ENCODE measurements around the gene TAPBPL.

Gene TAPBPL

DNA sequence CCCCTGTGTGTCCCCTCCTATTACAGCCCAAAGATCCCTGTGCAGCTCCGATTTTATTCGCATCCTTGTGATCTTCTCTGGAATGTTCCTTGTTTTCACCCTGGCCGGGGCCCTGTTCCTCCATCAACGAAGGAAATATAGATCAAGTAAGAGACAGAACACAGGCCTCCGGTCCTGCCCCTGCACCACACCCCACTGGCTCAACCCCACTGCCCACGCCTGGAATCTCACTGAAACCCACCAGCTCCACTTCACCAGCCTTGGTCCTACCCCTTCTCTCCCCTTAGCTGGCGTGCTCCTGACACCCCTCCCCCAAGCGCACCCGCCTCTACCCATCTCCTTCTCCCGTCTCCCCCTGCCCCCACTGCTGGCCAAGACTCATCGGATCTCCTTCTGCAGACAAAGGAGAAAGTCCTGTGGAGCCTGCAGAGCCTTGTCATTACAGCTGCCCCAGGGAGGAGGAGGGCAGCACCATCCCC, 934 bp upstream of the TAPBPL start:
- Mint-ChIP-seq H3K4me1 (peaks cover 80% of the 10 kb centered on the region), H3K9me3 (no peaks in the 10 kb centered on the region), H3K4me3 (peak overlapping the region; percentile 99 to 100), H3K27ac (peak overlapping the region; percentile 98 to 100), H3K27me3 (no peaks in the 10 kb centered on the region)
- ATAC-seq (peak; percentile 22), DNase-seq (no peak)

DNA sequence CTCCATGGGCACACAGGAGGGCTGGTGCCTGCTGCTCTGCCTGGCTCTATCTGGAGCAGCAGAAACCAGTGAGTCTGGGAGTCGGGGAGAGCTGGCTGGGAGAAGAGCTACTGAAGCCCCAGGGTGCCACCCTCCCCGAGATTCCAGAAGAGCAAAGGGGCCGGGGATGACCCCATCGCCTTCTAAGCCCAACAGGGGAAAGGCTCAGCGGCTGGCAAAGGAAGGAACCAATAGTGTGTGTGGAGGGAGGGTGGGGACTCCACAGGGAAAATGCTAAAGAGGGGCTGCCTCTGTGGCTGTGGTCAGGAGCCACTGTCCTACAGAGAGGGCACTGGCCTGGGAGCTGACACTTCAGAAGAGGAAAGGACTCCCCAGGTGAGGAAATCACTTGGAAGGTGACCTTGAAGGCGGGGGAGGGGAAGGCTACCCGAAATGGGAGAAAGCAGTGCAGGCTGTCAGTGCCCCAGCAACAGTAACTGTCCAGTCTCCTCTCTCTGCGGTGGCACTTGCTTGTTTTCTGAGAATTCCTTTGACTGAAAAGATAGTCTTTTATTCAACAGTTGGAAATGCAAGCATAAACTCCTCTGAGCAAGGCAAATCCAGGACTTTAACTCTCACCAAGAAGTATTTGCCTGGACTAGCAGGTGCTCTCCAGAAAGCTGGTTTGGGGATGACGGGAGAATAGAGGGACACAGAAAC, 552 bp downstream of the TAPBPL start:
- Mint-ChIP-seq H3K4me1 (peaks cover 87% of the 10 kb centered on the region), H3K27ac (peak overlapping the region; percentile 98 to 100), H3K27me3 (no peaks in the 10 kb centered on the region), H3K4me3 (peak overlapping the region; percentile 99 to 100), H3K9me3 (no peaks in the 10 kb centered on the region)
- no peak for ATAC-seq
- DNase-seq: no peak

DNA sequence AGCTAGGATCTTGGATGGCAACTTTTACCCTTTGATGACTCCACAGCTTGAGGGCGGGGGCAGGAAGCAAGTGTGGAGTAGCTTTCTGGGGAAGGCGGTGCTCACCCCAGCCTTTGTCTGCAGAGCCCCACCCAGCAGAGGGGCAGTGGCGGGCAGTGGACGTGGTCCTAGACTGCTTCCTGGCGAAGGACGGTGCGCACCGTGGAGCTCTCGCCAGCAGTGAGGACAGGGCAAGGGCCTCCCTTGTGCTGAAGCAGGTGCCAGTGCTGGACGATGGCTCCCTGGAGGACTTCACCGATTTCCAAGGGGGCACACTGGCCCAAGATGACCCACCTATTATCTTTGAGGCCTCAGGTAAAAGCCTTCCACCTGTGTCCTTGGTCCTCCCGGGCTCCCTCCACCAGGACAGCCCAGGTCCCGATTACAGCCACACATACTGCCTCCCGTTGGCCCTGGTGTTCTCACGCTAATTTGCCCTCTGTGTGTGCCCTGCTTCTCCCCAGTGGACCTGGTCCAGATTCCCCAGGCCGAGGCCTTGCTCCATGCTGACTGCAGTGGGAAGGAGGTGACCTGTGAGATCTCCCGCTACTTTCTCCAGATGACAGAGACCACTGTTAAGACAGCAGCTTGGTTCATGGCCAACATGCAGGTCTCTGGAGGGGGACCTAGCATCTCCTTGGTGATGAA, 1.2 kb downstream of the TAPBPL start:
- Mint-ChIP-seq H3K27ac (peak overlapping the region; percentile 98 to 100), H3K27me3 (no peaks in the 10 kb centered on the region), H3K9me3 (no peaks in the 10 kb centered on the region), H3K4me1 (peaks cover 87% of the 10 kb centered on the region), H3K4me3 (peak overlapping the region; percentile 99 to 100)
- no peak for DNase-seq
- ATAC-seq: no peak

DNA sequence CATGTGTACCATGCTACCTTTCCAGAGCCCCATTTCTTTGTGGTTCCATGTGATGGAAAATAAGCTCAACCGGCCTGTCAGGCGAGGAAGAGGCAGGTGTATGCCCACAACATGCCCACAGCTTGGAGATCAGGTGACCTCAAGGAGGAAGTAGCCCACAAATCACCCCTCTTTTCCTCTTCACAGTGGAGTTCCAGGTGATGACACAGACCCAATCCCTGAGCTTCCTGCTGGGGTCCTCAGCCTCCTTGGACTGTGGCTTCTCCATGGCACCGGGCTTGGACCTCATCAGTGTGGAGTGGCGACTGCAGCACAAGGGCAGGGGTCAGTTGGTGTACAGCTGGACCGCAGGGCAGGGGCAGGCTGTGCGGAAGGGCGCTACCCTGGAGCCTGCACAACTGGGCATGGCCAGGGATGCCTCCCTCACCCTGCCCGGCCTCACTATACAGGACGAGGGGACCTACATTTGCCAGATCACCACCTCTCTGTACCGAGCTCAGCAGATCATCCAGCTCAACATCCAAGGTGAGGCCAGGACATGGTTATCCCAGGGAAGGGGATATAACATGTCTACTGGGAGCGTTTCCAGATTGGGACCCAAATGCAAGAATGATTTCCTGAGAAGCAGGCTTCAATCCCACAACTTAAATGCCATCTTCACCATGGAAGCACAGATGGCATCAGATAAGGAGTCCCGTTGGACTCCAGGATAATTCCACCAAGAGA, 5.5 kb downstream of the TAPBPL start:
- Mint-ChIP-seq H3K4me1 (peaks cover 94% of the 10 kb centered on the region), H3K27me3 (no peaks in the 10 kb centered on the region)
- ATAC-seq: no peak

DNA sequence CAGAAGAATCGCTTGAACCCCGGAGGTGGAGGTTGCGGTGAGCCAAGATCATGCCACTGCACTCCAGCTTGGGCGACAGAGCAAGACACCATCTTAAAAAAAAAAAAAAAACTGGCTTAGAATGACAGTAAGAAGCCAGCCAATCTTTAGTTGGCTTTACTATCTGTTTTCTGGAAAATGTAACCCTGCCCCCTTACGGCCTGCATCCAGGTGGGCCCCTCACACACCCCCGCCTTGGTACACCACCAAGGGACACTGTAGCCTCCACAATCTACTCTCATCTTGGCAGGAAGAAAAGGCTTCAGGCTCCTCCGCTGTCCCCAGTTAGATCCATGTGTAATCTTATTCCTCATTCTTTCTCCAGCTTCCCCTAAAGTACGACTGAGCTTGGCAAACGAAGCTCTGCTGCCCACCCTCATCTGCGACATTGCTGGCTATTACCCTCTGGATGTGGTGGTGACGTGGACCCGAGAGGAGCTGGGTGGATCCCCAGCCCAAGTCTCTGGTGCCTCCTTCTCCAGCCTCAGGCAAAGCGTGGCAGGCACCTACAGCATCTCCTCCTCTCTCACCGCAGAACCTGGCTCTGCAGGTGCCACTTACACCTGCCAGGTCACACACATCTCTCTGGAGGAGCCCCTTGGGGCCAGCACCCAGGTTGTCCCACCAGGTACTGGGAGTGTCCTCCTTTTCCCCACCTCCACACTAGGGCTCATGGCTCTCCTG, 6.6 kb downstream of the TAPBPL start:
- no peaks in the 10 kb centered on the region for H3K9me3 Mint-ChIP-seq
- no peaks in the 10 kb centered on the region for H3K27me3 Mint-ChIP-seq
- peaks cover 96% of the 10 kb centered on the region for H3K4me1 Mint-ChIP-seq
- peak overlapping the region; percentile 75 to 86 for H3K27ac Mint-ChIP-seq
- ATAC-seq (no peak), DNase-seq (no peak)
- peak overlapping the region; percentile 1 to 56 for H3K4me3 Mint-ChIP-seq

More for the DNA sequence above, 5.5 kb downstream of the TAPBPL start:
- no peak for DNase-seq
- Mint-ChIP-seq H3K9me3 (no peaks in the 10 kb centered on the region), H3K4me3 (peak overlapping the region in 1 of 2 donors; percentile 63), H3K27ac (peak overlapping the region; percentile 27 to 86)

DNA sequence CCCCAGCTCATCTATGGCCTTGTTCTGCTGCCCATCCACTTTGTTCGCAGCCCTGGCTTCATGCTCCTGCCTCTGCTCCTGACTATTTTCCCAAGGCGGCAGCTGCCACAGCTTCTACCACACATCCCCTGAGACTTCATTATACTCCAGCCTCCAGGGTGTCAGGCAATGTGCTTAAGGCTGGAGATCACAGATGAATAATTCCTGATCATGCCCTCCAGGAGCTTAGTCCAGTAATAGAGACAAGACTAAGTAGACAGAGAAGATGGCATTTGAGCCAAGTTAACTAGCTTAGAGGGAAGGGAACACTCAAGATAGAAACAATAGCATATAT, 7.1 kb downstream of the TAPBPL start:
- ATAC-seq (no peak), DNase-seq (no peak)
- Mint-ChIP-seq H3K4me3 (peak overlapping the region; percentile 1 to 56), H3K27ac (peak overlapping the region; percentile 3 to 86), H3K27me3 (no peaks in the 10 kb centered on the region), H3K4me1 (peaks cover 96% of the 10 kb centered on the region), H3K9me3 (no peaks in the 10 kb centered on the region)

DNA sequence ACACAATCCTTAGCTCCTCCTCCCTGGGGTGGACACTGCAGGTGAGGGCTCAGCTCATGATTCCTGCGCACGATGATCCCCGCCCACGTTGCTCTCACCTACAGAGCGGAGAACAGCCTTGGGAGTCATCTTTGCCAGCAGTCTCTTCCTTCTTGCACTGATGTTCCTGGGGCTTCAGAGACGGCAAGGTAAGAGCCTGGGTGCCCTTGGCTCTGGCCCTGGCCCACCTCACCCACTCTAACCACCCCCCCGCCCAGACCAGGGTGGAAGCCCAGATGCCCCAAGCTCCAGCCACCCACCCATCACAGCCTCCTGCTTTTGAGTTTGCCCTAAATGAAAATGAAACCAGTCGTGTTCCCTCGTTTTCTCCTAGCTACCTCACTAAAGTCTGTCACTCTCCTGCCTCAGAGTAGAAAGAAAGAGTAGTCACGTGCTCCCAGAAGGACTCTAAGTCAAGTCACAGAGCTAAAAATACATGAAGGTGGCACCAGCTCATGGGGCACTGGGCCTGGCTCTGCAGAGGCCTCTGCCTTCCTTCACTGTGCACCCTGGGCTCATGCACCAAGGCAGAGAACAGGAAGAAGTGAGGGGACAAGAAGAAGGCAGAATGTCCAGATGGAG, 9.0 kb downstream of the TAPBPL start:
- Mint-ChIP-seq H3K27me3 (no peaks in the 10 kb centered on the region), H3K27ac (peak overlapping the region; percentile 90 to 97), H3K9me3 (no peaks in the 10 kb centered on the region), H3K4me3 (peak overlapping the region; percentile 83 to 85), H3K4me1 (peaks cover 94% of the 10 kb centered on the region)
- DNase-seq (peak in 1 of 2 donors; percentile 38), ATAC-seq (peak; percentile 15)

DNA sequence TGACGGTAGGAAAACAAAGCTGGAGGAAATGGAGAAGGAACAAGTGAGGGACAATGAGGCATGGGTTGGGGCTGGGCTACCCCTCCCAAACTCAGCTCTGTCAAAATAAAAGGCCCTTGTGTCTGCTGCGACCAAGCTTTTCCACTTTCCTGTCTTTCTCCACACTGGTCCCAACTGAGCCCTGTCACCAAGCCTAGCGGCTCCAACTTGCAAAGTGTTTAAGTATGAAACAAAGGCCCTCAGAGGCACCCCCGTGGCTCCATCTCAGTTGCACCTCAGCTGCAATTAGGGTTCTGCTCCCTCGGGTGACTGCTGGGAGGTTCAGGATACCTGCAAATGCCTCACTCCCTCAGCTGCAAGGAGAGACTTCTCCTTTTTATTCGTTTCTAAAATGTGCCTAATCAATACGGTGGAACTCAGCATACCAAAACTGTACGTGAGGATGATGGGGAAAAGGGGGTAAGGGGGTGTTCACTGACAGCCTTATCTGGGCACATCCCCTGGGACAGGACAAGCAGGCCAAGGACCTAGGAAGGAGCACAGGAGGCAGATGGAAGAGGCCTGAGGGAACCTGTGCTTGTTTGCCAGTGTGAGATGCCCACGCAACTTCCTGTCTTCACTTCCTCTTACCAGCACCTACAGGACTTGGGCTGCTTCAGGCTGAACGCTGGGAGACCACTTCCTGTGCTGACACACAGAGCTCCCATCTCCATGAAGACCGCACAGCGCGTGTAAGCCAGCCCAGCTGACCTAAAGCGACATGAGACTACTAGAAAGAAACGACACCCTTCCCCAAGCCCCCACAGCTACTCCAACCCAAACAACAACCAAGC, 9.8 kb downstream of the TAPBPL start:
- ATAC-seq (peak; percentile 95), DNase-seq (peak; percentile 81 to 91)
- Mint-ChIP-seq H3K27ac (peak overlapping the region; percentile 90 to 97), H3K9me3 (no peaks in the 10 kb centered on the region), H3K27me3 (no peaks in the 10 kb centered on the region), H3K4me1 (peaks cover 94% of the 10 kb centered on the region), H3K4me3 (peak overlapping the region; percentile 83 to 85)

DNA sequence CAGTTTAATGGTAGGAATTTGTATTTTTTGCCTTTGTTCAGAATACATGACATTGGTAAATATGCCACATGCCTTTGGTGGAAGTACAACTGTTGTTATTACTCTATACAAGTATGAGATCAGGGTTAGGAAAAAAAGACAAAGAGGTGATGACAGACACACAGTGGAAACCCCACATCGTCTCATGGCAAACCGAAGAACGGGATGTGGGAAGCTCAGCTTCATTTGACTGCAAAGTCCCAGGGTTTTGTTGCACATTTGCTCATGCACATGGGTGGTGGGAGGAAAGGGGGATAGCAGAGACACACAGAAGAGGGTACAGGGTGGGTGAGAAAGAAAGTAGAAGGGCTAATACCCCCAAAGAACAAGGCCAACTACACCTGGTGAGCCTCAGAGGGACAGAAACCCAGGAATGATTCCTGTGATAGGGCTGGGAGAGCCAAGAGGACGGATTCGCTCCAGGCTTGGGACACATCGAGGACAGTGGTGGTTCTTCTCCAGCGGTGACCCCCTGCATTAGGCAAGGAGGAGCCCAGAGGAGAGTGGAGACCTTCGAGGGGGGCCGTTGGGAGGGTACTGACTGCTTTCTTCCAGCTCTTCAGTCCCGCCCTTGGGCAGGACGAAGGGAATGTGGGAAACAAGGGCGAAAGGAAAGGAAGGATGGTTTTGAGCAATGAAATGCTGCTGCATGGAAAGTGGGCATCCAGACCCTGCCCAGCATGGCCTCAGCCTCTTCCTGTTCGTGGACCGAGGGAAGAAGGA, 10.6 kb downstream of the TAPBPL start:
- H3K27ac Mint-ChIP-seq: peak overlapping the region; percentile 90 to 97
- peaks cover 94% of the 10 kb centered on the region for H3K4me1 Mint-ChIP-seq
- DNase-seq (no peak), ATAC-seq (peak; percentile 67)
- H3K4me3 Mint-ChIP-seq: peak overlapping the region; percentile 83 to 85
- peaks cover 0 to 4% of the 10 kb centered on the region in 2 donors for H3K9me3 Mint-ChIP-seq
- H3K27me3 Mint-ChIP-seq: no peaks in the 10 kb centered on the region

DNA sequence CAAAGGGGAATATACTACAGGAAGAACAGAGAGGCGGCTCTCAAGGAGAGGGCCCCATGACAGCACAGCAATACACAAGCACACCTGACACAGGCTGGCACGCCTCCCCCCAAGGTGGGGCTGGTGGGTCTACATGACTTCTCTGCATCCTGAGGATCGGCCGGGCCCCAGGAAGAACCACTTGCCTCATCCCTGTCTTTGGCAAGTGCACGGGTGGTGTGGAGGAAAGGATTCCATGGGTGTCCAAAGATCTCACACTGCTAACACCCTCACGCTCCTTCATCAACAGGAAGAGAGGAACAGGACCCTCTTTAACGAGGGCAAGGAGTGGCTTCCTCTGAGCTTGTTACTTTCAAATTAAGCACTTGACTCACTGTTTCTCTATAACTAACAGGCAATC, 11.4 kb downstream of the TAPBPL start:
- H3K4me1 Mint-ChIP-seq: peaks cover 94% of the 10 kb centered on the region
- peak overlapping the region; percentile 60 to 97 for H3K27ac Mint-ChIP-seq
- H3K9me3 Mint-ChIP-seq: peaks cover 0 to 4% of the 10 kb centered on the region in 2 donors
- DNase-seq (no peak), ATAC-seq (no peak)
- no peaks in the 10 kb centered on the region for H3K27me3 Mint-ChIP-seq
- H3K4me3 Mint-ChIP-seq: peak overlapping the region; percentile 83 to 85

DNA sequence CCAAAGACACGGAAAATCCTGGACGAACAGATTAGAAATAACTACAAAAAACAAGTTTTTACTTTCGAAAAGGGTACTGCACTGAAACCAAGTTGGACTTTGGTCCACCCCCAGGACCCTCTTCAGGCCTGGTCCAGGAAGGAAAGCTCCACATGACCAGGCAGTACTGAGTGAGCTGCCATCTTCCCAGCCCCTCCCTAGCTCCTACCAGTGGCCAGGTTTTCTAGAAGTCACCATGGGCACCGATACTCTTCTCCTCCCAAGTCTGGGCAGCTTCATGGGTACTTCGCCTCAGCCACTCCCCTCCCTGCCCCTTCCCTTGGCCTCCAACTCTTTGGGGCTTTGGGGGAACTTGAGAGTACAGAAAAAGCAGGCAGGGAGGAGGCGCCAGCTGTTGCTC, 12.0 kb downstream of the TAPBPL start:
- peak overlapping the region; percentile 83 to 85 for H3K4me3 Mint-ChIP-seq
- peaks cover 94% of the 10 kb centered on the region for H3K4me1 Mint-ChIP-seq
- DNase-seq (no peak), ATAC-seq (no peak)
- H3K27me3 Mint-ChIP-seq: no peaks in the 10 kb centered on the region
- peaks cover 0 to 4% of the 10 kb centered on the region in 2 donors for H3K9me3 Mint-ChIP-seq
- peak overlapping the region; percentile 83 to 97 for H3K27ac Mint-ChIP-seq

DNA sequence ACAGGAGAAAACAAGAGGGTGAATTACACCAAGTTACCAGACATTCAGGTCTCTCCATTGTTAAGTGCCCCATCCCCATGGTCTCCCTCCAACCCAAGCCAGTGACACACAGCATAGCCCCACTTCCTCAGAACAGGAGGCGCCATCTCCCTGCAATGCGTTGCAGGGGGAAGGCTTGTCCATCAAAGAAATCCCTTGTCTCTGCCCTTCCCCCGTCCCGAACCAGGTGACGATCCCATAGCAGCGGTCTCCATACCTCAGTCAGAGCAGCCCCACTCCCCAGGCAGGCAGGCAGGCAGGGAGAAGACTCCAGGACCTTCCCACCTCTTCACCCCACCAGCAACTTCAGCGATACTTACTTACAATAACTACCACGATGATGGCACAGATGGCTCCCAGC, 12.7 kb downstream of the TAPBPL start:
- Mint-ChIP-seq H3K27me3 (no peaks in the 10 kb centered on the region), H3K27ac (peak overlapping the region; percentile 83 to 88), H3K9me3 (peaks cover 0 to 4% of the 10 kb centered on the region in 2 donors), H3K4me3 (peak overlapping the region; percentile 83 to 85), H3K4me1 (peaks cover 95% of the 10 kb centered on the region)
- ATAC-seq (no peak), DNase-seq (no peak)

DNA sequence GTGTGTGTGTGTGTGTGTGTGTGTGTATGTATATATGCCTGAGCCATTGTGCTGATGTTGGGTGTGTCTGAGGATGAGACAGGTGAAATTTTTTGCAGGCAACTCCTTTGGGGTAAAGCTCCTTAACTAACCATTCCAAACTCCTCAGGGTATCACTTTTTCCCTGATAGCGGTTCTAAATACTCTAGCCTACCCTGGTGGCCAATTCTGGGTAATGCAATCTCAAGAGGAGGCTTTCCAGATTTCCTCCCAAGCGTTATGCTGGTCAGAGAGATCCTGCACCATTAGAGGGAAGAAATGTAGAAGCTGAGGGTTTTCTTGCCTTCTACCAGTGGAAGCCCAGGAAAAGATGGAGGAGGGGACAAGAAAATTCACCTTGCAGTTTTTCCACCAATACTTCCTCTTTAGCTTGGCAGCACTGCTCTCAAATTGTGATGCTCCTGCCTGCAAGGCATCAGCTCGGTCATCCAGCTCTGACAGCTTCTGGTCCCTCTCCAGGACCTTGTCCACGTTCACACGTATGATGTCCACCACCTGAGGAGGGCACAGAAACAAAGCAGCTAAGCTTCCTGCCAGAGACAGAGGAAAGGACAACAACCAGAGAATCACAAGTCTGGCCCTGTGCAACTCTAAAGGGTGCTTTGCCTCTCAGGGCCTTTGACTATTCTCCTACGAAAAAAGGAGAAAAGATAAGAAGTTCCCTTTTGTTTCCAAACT, 13.8 kb downstream of the TAPBPL start:
- Mint-ChIP-seq H3K27ac (peak overlapping the region; percentile 42 to 79), H3K4me3 (peak overlapping the region; percentile 51 to 60), H3K27me3 (no peaks in the 10 kb centered on the region), H3K9me3 (peaks cover 0 to 4% of the 10 kb centered on the region in 2 donors), H3K4me1 (peaks cover 88% of the 10 kb centered on the region)
- DNase-seq: no peak
- no peak for ATAC-seq
